ENCODE measurements around the gene SLC25A43. TPM values are rescaled to one million over a fixed set of nuclear protein-coding genes. Genes with fewer than 3 reads are reported as not detected.

Gene SLC25A43
- total RNA-seq, 1 experiment from 2014 or later: 4.5 TPM

- TF ChIP-seq ELF4 (CRISPR knock-in tag; IDR thresholded peaks at IDR 0.05; ENCODE audit: low read depth): no peak
Observed at GRCh38 chrX:119467433-119467832, 68.3 kb downstream of the SLC25A43 start (continued).

- ATAC-seq: peak; percentile 93
- CTCF ChIA-PET: interaction anchor here (0.8 to 2.1 kb wide), 4 partner anchors 15 to 50 kb away, joined by 3 to 15 read pairs (median 4); no protein-coding TSS in a partner anchor
- peak within 1 kb of the TSS; percentile 86 for H3K27ac Mint-ChIP-seq
Observed at GRCh38 chrX:119467842-119468550, 68.9 kb downstream of the SLC25A43 start, which contains the start of gene SLC25A5. Gene SLC25A5 (plus strand): TSS chrX:119468444. CDS start chrX:119468516, 72 bp downstream.

More at GRCh38 chrX:119467842-119468550, 68.9 kb downstream of the SLC25A43 start, which contains the start of gene SLC25A5:
- peak; percentile 77 for DNase-seq (ENCODE audit: low spot score)
- Mint-ChIP-seq H3K9me3 (no peaks in the 10 kb centered on the region), H3K4me3 (peak within 1 kb of the TSS; percentile 81), H3K36me3 (peaks cover 19% of the 10 kb centered on the region), H3K27me3 (ENCODE audit: low read depth) (no peaks in the 10 kb centered on the region), H3K4me1 (0 out of 2 replicates have a peak, but pooled peaks cover 5% of the 10 kb centered on the region)
- TF ChIP-seq MYBL2 (CRISPR knock-in tag; IDR thresholded peaks at IDR 0.05) (peak; percentile 72), USF1 (CRISPR knock-in tag; IDR thresholded peaks at IDR 0.05) (peak; percentile 70; the same call in 1 of the 2 replicates), TEAD1 (CRISPR knock-in tag; IDR thresholded peaks at IDR 0.05) (0 out of 2 replicates have a peak, but pooled peaks have one; percentile 40), MLX (CRISPR knock-in tag; IDR thresholded peaks at IDR 0.05) (no peak), ZBTB43 (CRISPR knock-in tag; IDR thresholded peaks at IDR 0.05) (0 out of 2 replicates have a peak, but pooled peaks have one; percentile 39), FOXP1 (CRISPR knock-in tag; IDR thresholded peaks at IDR 0.05; ENCODE audit: borderline replicate concordance) (0 out of 2 replicates have a peak, but pooled peaks have one; percentile 26), ETV6 (CRISPR knock-in tag; IDR thresholded peaks at IDR 0.05) (0 out of 2 replicates have a peak, but pooled peaks have one; percentile 68), SP1 (CRISPR knock-in tag; conservative IDR thresholded peaks at IDR 0.05) (peak; percentile 77), ZSCAN18 (CRISPR knock-in tag; IDR thresholded peaks at IDR 0.05) (no peak), FOXP4 (CRISPR knock-in tag; IDR thresholded peaks at IDR 0.05) (0 out of 2 replicates have a peak, but pooled peaks have one; percentile 50), NFE2L1 (CRISPR knock-in tag; IDR thresholded peaks at IDR 0.05) (peak; percentile 56; the same call in 1 of the 2 replicates), E2F5 (CRISPR knock-in tag; IDR thresholded peaks at IDR 0.05) (no peak), USF2 (CRISPR knock-in tag; IDR thresholded peaks at IDR 0.05) (peak; percentile 75), MAX (CRISPR knock-in tag; IDR thresholded peaks at IDR 0.05) (peak; percentile 53)
- POLR2A ChIA-PET: interaction anchor here (0.6 to 0.8 kb wide), 7 partner anchors 13 to 323 kb away, joined by 3 to 5 read pairs (median 3); partner anchors contain the start of gene RPL39

All from WTC11 (cell line).